Measurements from ENCODE around the gene KRTAP5-10.

GRCh38 chr11:71542382-71542781 is 23.0 kb upstream of the KRTAP5-10 start:
- TF ChIP-seq CTCF (IDR thresholded peaks at IDR 0.05) (no peak), KAT7 (CRISPR knock-in tag; IDR thresholded peaks at IDR 0.05; ENCODE audit: borderline replicate concordance) (no peak), CREB1 (CRISPR knock-in tag; IDR thresholded peaks at IDR 0.05) (no peak), STAT6 (CRISPR knock-in tag; conservative IDR thresholded peaks at IDR 0.05; ENCODE audit: low read depth) (no peak), ARID4B (CRISPR knock-in tag; IDR thresholded peaks at IDR 0.05; ENCODE audit: borderline replicate concordance) (no peak), ETV6 (CRISPR knock-in tag; IDR thresholded peaks at IDR 0.05) (no peak), CBFB (CRISPR knock-in tag; IDR thresholded peaks at IDR 0.05; ENCODE audit: low read depth) (no peak), NR2C2 (CRISPR knock-in tag; IDR thresholded peaks at IDR 0.05) (no peak)

Measured in WTC11 (cell line).